ENCODE results near the gene MFGE8. TPM values are rescaled to one million over a fixed set of nuclear protein-coding genes. Genes with fewer than 3 reads are reported as not detected.
A peak's percentile ranks its signal among the peaks of the same experiment; 100 is the strongest.

Gene MFGE8
- total and polyA plus RNA-seq, 4 donors, result 59.4 to 225 (median 116) TPM

- Histone ChIP-seq H3K27ac (ENCODE audit: low read depth, low read length) (peak overlapping the region; percentile 85), H3K36me3 (ENCODE audit: control insufficient read depth, insufficient read depth, low read length) (peaks cover 25% of the 10 kb centered on the region), H3K4me3 (ENCODE audit: low read depth, low read length) (no peak overlapping the region), H3K9me3 (ENCODE audit: control insufficient read depth, insufficient read depth, low read length) (no peaks in the 10 kb centered on the region), H3K27me3 (ENCODE audit: control insufficient read depth, insufficient read depth, low read length) (peaks cover 30% of the 10 kb centered on the region), H3K4me1 (ENCODE audit: control insufficient read depth, insufficient read depth, low read length) (peaks cover 50% of the 10 kb centered on the region)
- 64% methylated on average over 7 of the region's 8 CpGs for WGBS (ENCODE audit: insufficient coverage)
- DNase-seq (ENCODE audit: low read depth in 4 of 6, low spot score in 6 of 6), result no peak
Observed at GRCh38 chr15:88896333-88897033, 16.7 kb downstream of the MFGE8 start.

- H3K36me3 ChIP-seq (ENCODE audit: control insufficient read depth, insufficient read depth, low read length), result peaks cover 12% of the 10 kb centered on the region
- 3% methylated on average over 70 of the region's 70 CpGs for WGBS (ENCODE audit: insufficient coverage)
- peak within 1 kb of the TSS; percentile 36 for H3K4me3 ChIP-seq (ENCODE audit: low read depth, low read length)
- H3K9me3 ChIP-seq (ENCODE audit: control insufficient read depth, insufficient read depth, low read length), result no peaks in the 10 kb centered on the region
- DNase-seq (ENCODE audit: low read depth in 4 of 6, low spot score in 6 of 6), result peak in 2 of 6 donors; percentile 13 to 47
- H3K27me3 ChIP-seq (ENCODE audit: control insufficient read depth, insufficient read depth, low read length), result peaks cover 30% of the 10 kb centered on the region
- H3K4me1 ChIP-seq (ENCODE audit: control insufficient read depth, insufficient read depth, low read length), result peaks cover 50% of the 10 kb centered on the region
- H3K27ac ChIP-seq (ENCODE audit: low read depth, low read length), result peak within 1 kb of the TSS; percentile 85
Observed at GRCh38 chr15:88894819-88895767, 18.1 kb downstream of the MFGE8 start, which contains the start of gene HAPLN3. Gene HAPLN3 (minus strand): TSS chr15:88895544. CDS start chr15:88887298, 8,246 bp downstream.

- Histone ChIP-seq H3K27me3 (ENCODE audit: control insufficient read depth, insufficient read depth, low read length) (peaks cover 30% of the 10 kb centered on the region), H3K4me3 (ENCODE audit: low read depth, low read length) (peak overlapping the region; percentile 36), H3K9me3 (ENCODE audit: control insufficient read depth, insufficient read depth, low read length) (no peaks in the 10 kb centered on the region), H3K4me1 (ENCODE audit: control insufficient read depth, insufficient read depth, low read length) (peaks cover 50% of the 10 kb centered on the region), H3K27ac (ENCODE audit: low read depth, low read length) (no peak overlapping the region), H3K36me3 (ENCODE audit: control insufficient read depth, insufficient read depth, low read length) (peaks cover 8% of the 10 kb centered on the region)
- DNase-seq (ENCODE audit: low read depth in 4 of 6, low spot score in 6 of 6), result peak in 2 of 6 donors; percentile 53 to 71
- 2% methylated on average over 23 of the region's 23 CpGs for WGBS (ENCODE audit: insufficient coverage)
Observed at GRCh38 chr15:88894348-88894818, 18.8 kb downstream of the MFGE8 start.

GRCh38 chr15:88891540-88892254 lies 21.5 kb downstream of the MFGE8 start:
- Histone ChIP-seq H3K27ac (ENCODE audit: low read depth, low read length) (no peak overlapping the region), H3K27me3 (ENCODE audit: control insufficient read depth, insufficient read depth, low read length) (peaks cover 30% of the 10 kb centered on the region), H3K4me1 (ENCODE audit: control insufficient read depth, insufficient read depth, low read length) (peaks cover 27% of the 10 kb centered on the region), H3K4me3 (ENCODE audit: low read depth, low read length) (no peak overlapping the region), H3K9me3 (ENCODE audit: control insufficient read depth, insufficient read depth, low read length) (no peaks in the 10 kb centered on the region), H3K36me3 (ENCODE audit: control insufficient read depth, insufficient read depth, low read length) (peaks cover 7% of the 10 kb centered on the region)
- WGBS (ENCODE audit: insufficient coverage), result 86% methylated on average over 5 of the region's 7 CpGs
- DNase-seq (ENCODE audit: low read depth in 4 of 6, low spot score in 6 of 6), result peak in 1 of 6 donors; percentile 53

- DNase-seq (ENCODE audit: low read depth in 4 of 6, low spot score in 6 of 6), result no peak
- 94% methylated on average over 3 of the region's 4 CpGs for WGBS (ENCODE audit: insufficient coverage)
Observed at GRCh38 chr15:88890495-88890894, 22.7 kb downstream of the MFGE8 start.

GRCh38 chr15:88888719-88889118 lies 24.5 kb downstream of the MFGE8 start:
- 90% methylated on average over 3 of the region's 5 CpGs for WGBS (ENCODE audit: insufficient coverage)
- H3K27ac ChIP-seq (ENCODE audit: low read depth, low read length), result no peak overlapping the region

More at GRCh38 chr15:88890495-88890894, 22.7 kb downstream of the MFGE8 start:
- no peaks in the 10 kb centered on the region for H3K9me3 ChIP-seq (ENCODE audit: control insufficient read depth, insufficient read depth, low read length)
- H3K27ac ChIP-seq (ENCODE audit: low read depth, low read length), result no peak overlapping the region
- no peak overlapping the region for H3K4me3 ChIP-seq (ENCODE audit: low read depth, low read length)
- H3K27me3 ChIP-seq (ENCODE audit: control insufficient read depth, insufficient read depth, low read length), result peaks cover 27% of the 10 kb centered on the region
- peaks cover 15% of the 10 kb centered on the region for H3K4me1 ChIP-seq (ENCODE audit: control insufficient read depth, insufficient read depth, low read length)
- peaks cover 7% of the 10 kb centered on the region for H3K36me3 ChIP-seq (ENCODE audit: control insufficient read depth, insufficient read depth, low read length)

GRCh38 chr15:88887068-88887580 lies 26.1 kb downstream of the MFGE8 start:
- 90% methylated on average over 17 of the region's 18 CpGs for WGBS (ENCODE audit: insufficient coverage)

More at GRCh38 chr15:88888719-88889118, 24.5 kb downstream of the MFGE8 start:
- Histone ChIP-seq H3K27me3 (ENCODE audit: control insufficient read depth, insufficient read depth, low read length) (peaks cover 9% of the 10 kb centered on the region), H3K4me1 (ENCODE audit: control insufficient read depth, insufficient read depth, low read length) (no peaks in the 10 kb centered on the region), H3K9me3 (ENCODE audit: control insufficient read depth, insufficient read depth, low read length) (no peaks in the 10 kb centered on the region), H3K4me3 (ENCODE audit: low read depth, low read length) (no peak overlapping the region), H3K36me3 (ENCODE audit: control insufficient read depth, insufficient read depth, low read length) (peaks cover 7% of the 10 kb centered on the region)
- no peak for DNase-seq (ENCODE audit: low read depth in 4 of 6, low spot score in 6 of 6)

GRCh38 chr15:88882785-88883184 lies 30.4 kb downstream of the MFGE8 start:
- H3K4me1 ChIP-seq (ENCODE audit: control insufficient read depth, insufficient read depth, low read length), result no peaks in the 10 kb centered on the region
- DNase-seq (ENCODE audit: low read depth in 4 of 6, low spot score in 6 of 6), result no peak
- H3K27ac ChIP-seq (ENCODE audit: low read depth, low read length), result no peak overlapping the region
- 82% methylated on average over 3 of the region's 4 CpGs for WGBS (ENCODE audit: insufficient coverage)
- no peaks in the 10 kb centered on the region for H3K27me3 ChIP-seq (ENCODE audit: control insufficient read depth, insufficient read depth, low read length)
- no peak overlapping the region for H3K4me3 ChIP-seq (ENCODE audit: low read depth, low read length)
- H3K9me3 ChIP-seq (ENCODE audit: control insufficient read depth, insufficient read depth, low read length), result no peaks in the 10 kb centered on the region
- peaks cover 23% of the 10 kb centered on the region for H3K36me3 ChIP-seq (ENCODE audit: control insufficient read depth, insufficient read depth, low read length)

More at GRCh38 chr15:88887068-88887580, 26.1 kb downstream of the MFGE8 start:
- DNase-seq (ENCODE audit: low read depth in 4 of 6, low spot score in 6 of 6), result no peak
- H3K4me3 ChIP-seq (ENCODE audit: low read depth, low read length), result no peak overlapping the region
- no peak overlapping the region for H3K27ac ChIP-seq (ENCODE audit: low read depth, low read length)
- H3K36me3 ChIP-seq (ENCODE audit: control insufficient read depth, insufficient read depth, low read length), result peaks cover 7% of the 10 kb centered on the region
- H3K4me1 ChIP-seq (ENCODE audit: control insufficient read depth, insufficient read depth, low read length), result no peaks in the 10 kb centered on the region
- no peaks in the 10 kb centered on the region for H3K9me3 ChIP-seq (ENCODE audit: control insufficient read depth, insufficient read depth, low read length)
- H3K27me3 ChIP-seq (ENCODE audit: control insufficient read depth, insufficient read depth, low read length), result no peaks in the 10 kb centered on the region

GRCh38 chr15:88881775-88882174 lies 31.4 kb downstream of the MFGE8 start:
- Histone ChIP-seq H3K9me3 (ENCODE audit: control insufficient read depth, insufficient read depth, low read length) (no peaks in the 10 kb centered on the region), H3K27ac (ENCODE audit: low read depth, low read length) (no peak overlapping the region), H3K36me3 (ENCODE audit: control insufficient read depth, insufficient read depth, low read length) (peaks cover 27% of the 10 kb centered on the region), H3K4me3 (ENCODE audit: low read depth, low read length) (no peak overlapping the region), H3K4me1 (ENCODE audit: control insufficient read depth, insufficient read depth, low read length) (no peaks in the 10 kb centered on the region), H3K27me3 (ENCODE audit: control insufficient read depth, insufficient read depth, low read length) (no peaks in the 10 kb centered on the region)
- no peak for DNase-seq (ENCODE audit: low read depth in 4 of 6, low spot score in 6 of 6)
- WGBS (ENCODE audit: insufficient coverage), result 94% methylated on average over 3 of the region's 3 CpGs

Data from spinal cord (tissue), 10 donors.